GM20431 (cell line): ENCODE results near the gene PCDHB13.
"Not testable (repeated sequence)": the region's sequence is repeated elsewhere in the genome, so short reads cannot be mapped to it uniquely, and the experiment has no call there.

Experiments
- in situ Hi-C: fragments of 300-500 bp; cut with MseI, MboI; formaldehyde crosslinking; loops from one replicate; pipeline ENCODE4 v1.15.0; 2020; ENCODE audit warnings: low sequenced_read_pairs; ENCODE audit not compliant: unreplicated experiment

PCDHB13 gene

GRCh38 chr5:141201126-141201525 lies 12.6 kb upstream of the PCDHB13 start:
- in situ Hi-C loops = not testable (repeated sequence)

GRCh38 chr5:141201646-141202045 lies 12.1 kb upstream of the PCDHB13 start:
- in situ Hi-C loops = not testable (repeated sequence)

GRCh38 chr5:141208478-141208877 lies 5.2 kb upstream of the PCDHB13 start, which contains the start of gene PCDHB12:
TSS of gene PCDHB12 (plus strand) at chr5:141208719. CDS start at chr5:141208908, 189 bp downstream.
- in situ Hi-C loops = no loop called here

GRCh38 chr5:141210281-141210680 lies 3.4 kb upstream of the PCDHB13 start:
- in situ Hi-C loops = not testable (repeated sequence)

DNA sequence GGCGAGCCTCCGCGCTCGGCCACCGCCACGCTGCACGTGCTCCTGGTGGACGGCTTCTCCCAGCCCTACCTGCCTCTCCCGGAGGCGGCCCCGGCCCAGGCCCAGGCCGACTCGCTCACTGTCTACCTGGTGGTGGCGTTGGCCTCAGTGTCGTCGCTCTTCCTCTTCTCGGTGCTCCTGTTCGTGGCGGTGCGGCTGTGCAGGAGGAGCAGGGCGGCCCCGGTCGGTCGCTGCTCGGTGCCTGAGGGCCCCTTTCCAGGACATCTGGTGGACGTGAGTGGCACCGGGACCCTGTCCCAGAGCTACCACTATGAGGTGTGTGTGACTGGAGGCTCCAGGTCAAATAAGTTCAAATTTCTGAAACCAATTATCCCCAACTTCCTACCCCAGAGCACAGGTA lies 2.9 kb upstream of the PCDHB13 start:
- in situ Hi-C loops = not testable (repeated sequence)

- in situ Hi-C loops = not testable (repeated sequence)
These were observed 864 bp downstream of the PCDHB13 start for GRCh38 chr5:141214583-141214982.

DNA sequence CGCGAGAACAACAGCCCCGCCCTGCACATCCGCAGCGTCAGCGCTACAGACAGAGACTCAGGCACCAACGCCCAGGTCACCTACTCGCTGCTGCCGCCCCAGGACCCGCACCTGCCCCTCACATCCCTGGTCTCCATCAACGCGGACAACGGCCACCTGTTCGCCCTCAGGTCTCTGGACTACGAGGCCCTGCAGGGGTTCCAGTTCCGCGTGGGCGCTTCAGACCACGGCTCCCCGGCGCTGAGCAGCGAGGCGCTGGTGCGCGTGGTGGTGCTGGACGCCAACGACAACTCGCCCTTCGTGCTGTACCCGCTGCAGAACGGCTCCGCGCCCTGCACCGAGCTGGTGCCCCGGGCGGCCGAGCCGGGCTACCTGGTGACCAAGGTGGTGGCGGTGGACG lies 1.8 kb downstream of the PCDHB13 start:
- in situ Hi-C loops = not testable (repeated sequence)

DNA sequence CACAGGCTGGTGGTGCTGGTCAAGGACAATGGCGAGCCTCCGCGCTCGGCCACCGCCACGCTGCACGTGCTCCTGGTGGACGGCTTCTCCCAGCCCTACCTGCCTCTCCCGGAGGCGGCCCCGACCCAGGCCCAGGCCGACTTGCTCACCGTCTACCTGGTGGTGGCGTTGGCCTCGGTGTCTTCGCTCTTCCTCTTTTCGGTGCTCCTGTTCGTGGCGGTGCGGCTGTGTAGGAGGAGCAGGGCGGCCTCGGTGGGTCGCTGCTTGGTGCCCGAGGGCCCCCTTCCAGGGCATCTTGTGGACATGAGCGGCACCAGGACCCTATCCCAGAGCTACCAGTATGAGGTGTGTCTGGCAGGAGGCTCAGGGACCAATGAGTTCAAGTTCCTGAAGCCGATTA lies 2.3 kb downstream of the PCDHB13 start:
- in situ Hi-C loops = not testable (repeated sequence)

DNA sequence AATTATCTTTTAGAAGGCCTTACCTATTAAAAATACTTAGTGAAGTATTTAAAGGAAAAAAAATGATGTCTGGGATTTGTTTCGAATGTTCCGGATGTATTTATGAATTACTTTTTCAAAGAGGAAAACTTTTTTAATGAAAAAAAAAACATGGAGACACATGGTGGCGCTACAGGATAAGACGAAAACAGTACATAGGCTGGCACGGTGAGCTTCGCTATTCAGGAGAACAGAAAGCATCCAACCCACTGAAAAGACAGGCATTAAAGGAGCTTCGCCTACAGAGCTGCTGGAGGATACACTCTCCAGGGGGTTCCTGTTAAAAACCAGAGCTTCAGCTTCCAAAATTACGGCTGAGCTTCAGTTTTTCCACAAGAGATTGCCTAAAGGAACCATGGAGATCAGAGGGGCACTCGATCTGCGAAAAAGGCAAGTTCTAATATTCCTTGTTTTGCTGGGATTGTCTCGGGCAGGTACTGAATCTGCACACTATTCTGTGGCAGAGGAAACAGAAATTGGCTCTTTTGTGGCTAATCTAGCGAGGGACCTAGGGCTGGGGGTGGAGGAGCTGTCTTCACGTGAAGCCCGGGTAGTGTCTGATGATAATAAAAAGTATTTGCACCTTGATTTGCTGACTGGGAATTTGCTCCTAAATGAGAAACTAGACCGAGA lies 9.5 kb downstream of the PCDHB13 start, which contains the start of gene PCDHB14:
Gene PCDHB14 (plus strand): TSS at position 232 of the 672 bp plus-strand sequence. CDS start 163 bp downstream, at position 395.
- in situ Hi-C loops = no loop called here

DNA sequence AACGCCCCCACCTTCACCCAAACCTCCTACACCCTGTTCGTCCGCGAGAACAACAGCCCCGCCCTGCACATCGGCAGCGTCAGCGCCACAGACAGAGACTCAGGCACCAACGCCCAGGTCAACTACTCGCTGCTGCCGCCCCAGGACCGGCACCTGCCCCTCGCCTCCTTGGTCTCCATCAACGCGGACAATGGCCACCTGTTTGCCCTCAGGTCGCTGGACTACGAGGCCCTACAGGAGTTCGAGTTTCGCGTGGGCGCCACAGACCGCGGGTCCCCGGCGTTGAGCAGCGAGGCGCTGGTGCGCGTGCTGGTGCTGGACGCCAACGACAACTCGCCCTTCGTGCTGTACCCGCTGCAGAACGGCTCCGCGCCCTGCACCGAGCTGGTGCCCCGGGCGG lies 11.1 kb downstream of the PCDHB13 start:
- in situ Hi-C loops = not testable (repeated sequence)

GRCh38 chr5:141225421-141225820 lies 11.7 kb downstream of the PCDHB13 start:
- in situ Hi-C loops = not testable (repeated sequence)

DNA sequence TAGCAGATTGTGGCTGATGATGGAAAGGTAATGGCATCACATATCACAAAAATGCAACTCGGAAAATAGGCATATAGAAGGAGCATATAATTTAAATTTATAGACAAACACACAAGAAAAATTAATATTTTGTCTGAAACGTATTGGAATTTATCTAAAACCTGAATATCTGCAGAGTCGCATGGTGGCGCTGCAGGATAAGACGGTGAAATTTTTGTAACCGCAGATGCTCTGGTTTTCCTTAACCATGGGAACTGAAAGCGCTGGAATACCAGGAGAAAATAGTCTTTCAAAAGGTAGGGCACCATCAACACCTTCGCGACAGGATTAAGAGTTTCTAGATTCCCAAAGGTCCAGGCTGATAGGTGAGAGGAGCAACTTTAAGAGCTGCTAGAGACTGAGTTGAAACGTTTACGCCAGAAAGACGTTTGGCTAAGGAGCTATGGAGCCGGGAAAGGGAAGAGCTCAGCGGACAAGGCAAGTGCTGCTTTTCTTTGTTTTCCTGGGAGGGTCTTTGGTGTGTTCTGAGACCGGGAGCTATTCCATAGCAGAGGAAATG lies 20.5 kb downstream of the PCDHB13 start:
- in situ Hi-C loops = no loop called here

- in situ Hi-C loops = not testable (repeated sequence)
These were observed 22.2 kb downstream of the PCDHB13 start for GRCh38 chr5:141235922-141236321.

GRCh38 chr5:141236516-141237313 lies 23.0 kb downstream of the PCDHB13 start:
- in situ Hi-C loops = no loop called here

DNA sequence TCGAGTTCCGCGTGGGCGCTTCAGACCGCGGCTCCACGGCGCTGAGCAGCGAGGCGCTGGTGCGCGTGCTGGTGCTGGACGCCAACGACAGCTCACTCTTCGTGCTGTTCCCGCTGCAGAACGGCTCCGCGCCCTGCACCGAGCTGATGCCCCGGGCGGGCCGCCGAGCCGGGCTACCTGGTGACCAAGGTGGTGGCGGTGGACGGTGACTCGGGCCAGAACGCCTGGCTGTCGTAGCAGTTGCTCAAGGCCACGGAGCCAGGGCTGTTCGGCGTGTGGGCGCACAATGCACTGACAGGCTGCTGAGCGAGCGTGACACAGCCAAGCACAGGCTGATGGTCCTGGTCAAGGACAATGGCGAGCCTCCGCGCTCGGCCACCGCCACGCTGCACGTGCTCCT lies 27.8 kb downstream of the PCDHB13 start:
- in situ Hi-C loops = no loop called here

DNA sequence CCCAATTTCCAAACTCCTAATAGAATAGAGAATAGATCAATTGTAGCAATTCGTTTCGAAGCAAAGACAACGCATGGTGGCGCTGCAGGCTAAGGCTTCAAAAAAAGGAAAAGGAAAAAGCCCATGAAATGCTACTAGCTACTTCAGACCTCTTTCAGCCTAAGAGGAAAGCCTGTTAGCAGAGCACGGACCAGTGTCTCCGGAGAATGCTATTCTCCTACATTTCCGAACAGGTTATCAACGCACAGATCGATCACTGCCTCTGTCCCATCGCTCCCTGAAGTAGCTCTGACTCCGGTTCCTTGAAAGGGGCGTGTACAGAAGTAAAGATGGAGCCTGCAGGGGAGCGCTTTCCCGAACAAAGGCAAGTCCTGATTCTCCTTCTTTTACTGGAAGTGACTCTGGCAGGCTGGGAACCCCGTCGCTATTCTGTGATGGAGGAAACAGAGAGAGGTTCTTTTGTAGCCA lies 31.6 kb downstream of the PCDHB13 start, which contains the start of gene PCDHB15:
Gene PCDHB15 (plus strand): TSS at position 146 of the 468 bp plus-strand sequence. CDS start 184 bp downstream, at position 330.
- in situ Hi-C loops = no loop called here

DNA sequence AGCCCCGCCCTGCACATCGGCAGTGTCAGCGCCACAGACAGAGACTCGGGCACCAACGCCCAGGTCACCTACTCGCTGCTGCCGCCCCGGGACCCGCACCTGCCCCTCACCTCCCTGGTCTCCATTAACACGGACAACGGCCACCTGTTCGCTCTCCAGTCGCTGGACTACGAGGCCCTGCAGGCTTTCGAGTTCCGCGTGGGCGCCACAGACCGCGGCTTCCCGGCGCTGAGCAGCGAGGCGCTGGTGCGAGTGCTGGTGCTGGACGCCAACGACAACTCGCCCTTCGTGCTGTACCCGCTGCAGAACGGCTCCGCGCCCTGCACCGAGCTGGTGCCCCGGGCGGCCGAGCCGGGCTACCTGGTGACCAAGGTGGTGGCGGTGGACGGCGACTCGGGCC lies 33.3 kb downstream of the PCDHB13 start:
- in situ Hi-C loops = not testable (repeated sequence)

GRCh38 chr5:141247434-141247833 lies 33.7 kb downstream of the PCDHB13 start:
- in situ Hi-C loops = not testable (repeated sequence)

GRCh38 chr5:141250576-141250975 lies 36.9 kb downstream of the PCDHB13 start:
- in situ Hi-C loops = no loop called here

- in situ Hi-C loops = no loop called here
These were observed 44.7 kb downstream of the PCDHB13 start for GRCh38 chr5:141258464-141258863.

DNA sequence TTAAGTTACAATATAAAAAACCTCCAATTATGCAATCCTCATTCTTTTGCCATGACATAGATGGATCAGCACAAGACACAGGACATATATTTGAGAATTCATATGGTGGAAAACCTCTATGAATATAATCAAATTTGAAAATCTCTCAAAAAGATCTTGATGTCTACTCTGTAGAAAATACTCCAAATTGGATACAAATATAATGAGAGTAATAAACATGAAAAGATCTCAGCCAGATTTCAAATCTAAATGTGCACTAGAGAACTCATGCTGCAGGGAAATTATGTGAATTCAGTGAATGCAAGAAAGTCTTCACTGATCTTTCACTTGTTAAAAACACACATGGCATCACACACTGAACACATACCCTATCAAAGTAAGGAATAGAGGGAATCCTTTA lies 45.2 kb downstream of the PCDHB13 start:
- in situ Hi-C loops = no loop called here
